K562 (cell line): ENCODE measurements around the gene TBX6. TPM values are rescaled to one million over a fixed set of nuclear protein-coding genes. Genes with fewer than 3 reads are reported as not detected.

ENCODE experiments used
- ZFP36 ChIP-seq: fragments of 150-350 bp; IDR thresholded peaks from 2 replicates; pipeline ENCODE4 v1.6.1; 2018; ENCODE audit warnings: low read length, low read depth; ENCODE audit not compliant: partially characterized antibody
- ZNF444 ChIP-seq: fragments of 250-450 bp; sonication (Bioruptor Pico); IDR thresholded peaks from 2 replicates; pipeline ENCODE4 v1.4.0; 2020; ENCODE audit warnings: mild to moderate bottlenecking, moderate library complexity
- polyA plus RNA-seq, 8 experiments: library from polyadenylated mRNA; depleted of rRNA in 4 of 8; stranded (reverse) in 5 of 8; unstranded in 3 of 8; fragments of >200 nt; fragmentation: Nextera tagmentation in 2 of 8; fragmentation: Illumina TruSeq in 1 of 8; extraction: Ambion mirVana in 2 of 8; extraction: Trizol in 1 of 8; gene quantifications; 2 replicates each; pipeline versions ENCODE4 v1.2.1 to v1.2.3, GENCODE V29; 2011 to 2014; ENCODE audit warnings: inconsistent platforms in 1 of 8, missing spikeins in 1 of 8
- total RNA-seq, 7 experiments: library from RNA; depleted of rRNA in 6 of 7; stranded (reverse); fragments of >200 nt in 6 of 7; fragmentation: Illumina TruSeq in 2 of 7; extraction: Trizol in 2 of 7; gene quantifications; 2 replicates each; pipeline versions ENCODE4 v1.2.1 to v1.2.3, GENCODE V29; 2011 to 2021; ENCODE audit warnings: low replicate concordance in 1 of 7
- TF ChIP-seq, protein P1 (sequence below): fragments of 450-650 bp; IDR thresholded peaks from 2 replicates; pipeline ENCODE4 v1.6.1; 2016; ENCODE audit warnings: low read depth
- TF ChIP-seq, protein P2 (sequence below), 2 experiments: fragments of 450-650 bp in 1 of 2; sonication (generic) in 1 of 2; formaldehyde crosslinking; conservative IDR thresholded peaks; 2 replicates each; pipeline versions ENCODE4 v1.4.0 to v1.8.1; 2020 to 2022; ENCODE audit warnings: mild to moderate bottlenecking in 1 of 2, missing genetic modification reagents in 1 of 2
- TF ChIP-seq, protein P3 (sequence below): fragments of 450-650 bp; IDR thresholded peaks from 2 replicates; pipeline ENCODE4 v1.6.1; 2017; ENCODE audit warnings: antibody characterized with exemption

Gene TBX6
- total and polyA plus RNA-seq, 9 of the 15 experiments (the other 6 are each of a cell fraction or from before 2014, with no cell fraction given), result 0.07 to 0.58 (median 0.11) TPM; not detected in 2

DNA sequence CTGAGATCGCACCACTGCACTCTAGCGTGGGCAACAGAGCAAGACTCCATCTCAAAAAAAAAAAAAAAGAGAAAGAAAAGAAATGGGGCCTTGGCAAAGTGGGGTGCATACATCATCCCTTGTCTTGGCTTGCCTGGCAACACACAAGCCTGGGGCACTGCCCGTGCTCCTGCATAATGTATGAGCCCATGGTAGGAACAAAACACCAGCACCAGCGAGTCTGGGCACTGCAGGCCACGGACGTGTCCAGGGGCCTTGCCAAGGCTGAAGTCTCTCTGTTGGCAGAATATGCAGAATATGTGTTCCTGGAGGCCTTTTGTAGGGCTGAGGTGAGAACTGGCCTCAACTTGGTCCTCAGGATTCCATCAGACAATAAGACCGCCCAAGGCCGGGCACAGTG, 41.9 kb downstream of the TBX6 start (continued):
- TF ChIP-seq, protein P1, sequence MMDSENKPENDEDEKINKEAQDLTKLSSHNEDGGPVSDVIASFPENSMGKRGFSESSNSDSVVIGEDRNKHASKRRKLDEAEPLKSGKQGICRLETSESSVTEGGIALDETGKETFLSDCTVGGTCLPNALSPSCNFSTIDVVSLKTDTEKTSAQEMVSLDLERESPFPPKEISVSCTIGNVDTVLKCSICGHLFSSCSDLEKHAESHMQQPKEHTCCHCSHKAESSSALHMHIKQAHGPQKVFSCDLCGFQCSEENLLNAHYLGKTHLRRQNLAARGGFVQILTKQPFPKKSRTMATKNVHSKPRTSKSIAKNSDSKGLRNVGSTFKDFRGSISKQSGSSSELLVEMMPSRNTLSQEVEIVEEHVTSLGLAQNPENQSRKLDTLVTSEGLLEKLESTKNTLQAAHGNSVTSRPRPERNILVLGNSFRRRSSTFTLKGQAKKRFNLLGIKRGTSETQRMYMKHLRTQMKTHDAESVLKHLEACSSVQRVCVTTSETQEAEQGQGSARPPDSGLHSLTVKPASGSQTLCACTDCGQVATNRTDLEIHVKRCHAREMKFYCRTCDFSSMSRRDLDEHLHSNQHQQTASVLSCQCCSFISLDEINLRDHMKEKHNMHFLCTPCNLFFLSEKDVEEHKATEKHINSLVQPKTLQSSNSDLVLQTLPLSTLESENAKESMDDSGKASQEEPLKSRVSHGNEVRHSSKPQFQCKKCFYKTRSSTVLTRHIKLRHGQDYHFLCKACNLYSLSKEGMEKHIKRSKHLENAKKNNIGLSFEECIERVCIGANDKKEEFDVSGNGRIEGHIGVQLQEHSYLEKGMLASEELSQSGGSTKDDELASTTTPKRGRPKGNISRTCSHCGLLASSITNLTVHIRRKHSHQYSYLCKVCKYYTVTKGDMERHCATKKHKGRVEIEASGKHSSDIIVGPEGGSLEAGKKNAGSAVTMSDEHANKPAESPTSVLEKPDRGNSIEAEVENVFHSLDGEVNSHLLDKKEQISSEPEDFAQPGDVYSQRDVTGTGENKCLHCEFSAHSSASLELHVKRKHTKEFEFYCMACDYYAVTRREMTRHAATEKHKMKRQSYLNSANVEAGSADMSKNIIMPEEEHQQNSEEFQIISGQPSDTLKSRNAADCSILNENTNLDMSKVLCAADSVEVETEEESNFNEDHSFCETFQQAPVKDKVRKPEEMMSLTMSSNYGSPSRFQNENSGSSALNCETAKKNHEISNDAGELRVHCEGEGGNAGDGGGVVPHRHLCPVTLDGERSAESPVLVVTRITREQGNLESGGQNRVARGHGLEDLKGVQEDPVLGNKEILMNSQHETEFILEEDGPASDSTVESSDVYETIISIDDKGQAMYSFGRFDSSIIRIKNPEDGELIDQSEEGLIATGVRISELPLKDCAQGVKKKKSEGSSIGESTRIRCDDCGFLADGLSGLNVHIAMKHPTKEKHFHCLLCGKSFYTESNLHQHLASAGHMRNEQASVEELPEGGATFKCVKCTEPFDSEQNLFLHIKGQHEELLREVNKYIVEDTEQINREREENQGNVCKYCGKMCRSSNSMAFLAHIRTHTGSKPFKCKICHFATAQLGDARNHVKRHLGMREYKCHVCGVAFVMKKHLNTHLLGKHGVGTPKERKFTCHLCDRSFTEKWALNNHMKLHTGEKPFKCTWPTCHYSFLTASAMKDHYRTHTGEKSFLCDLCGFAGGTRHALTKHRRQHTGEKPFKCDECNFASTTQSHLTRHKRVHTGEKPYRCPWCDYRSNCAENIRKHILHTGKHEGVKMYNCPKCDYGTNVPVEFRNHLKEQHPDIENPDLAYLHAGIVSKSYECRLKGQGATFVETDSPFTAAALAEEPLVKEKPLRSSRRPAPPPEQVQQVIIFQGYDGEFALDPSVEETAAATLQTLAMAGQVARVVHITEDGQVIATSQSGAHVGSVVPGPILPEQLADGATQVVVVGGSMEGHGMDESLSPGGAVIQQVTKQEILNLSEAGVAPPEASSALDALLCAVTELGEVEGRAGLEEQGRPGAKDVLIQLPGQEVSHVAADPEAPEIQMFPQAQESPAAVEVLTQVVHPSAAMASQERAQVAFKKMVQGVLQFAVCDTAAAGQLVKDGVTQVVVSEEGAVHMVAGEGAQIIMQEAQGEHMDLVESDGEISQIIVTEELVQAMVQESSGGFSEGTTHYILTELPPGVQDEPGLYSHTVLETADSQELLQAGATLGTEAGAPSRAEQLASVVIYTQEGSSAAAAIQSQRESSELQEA, result no peak
- TF ChIP-seq ZNF444 (no peak), ZFP36 (no peak)
- TF ChIP-seq, protein P2, sequence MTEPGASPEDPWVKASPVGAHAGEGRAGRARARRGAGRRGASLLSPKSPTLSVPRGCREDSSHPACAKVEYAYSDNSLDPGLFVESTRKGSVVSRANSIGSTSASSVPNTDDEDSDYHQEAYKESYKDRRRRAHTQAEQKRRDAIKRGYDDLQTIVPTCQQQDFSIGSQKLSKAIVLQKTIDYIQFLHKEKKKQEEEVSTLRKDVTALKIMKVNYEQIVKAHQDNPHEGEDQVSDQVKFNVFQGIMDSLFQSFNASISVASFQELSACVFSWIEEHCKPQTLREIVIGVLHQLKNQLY (CRISPR knock-in tag; conservative IDR thresholded peaks at IDR 0.05), result no peak
- TF ChIP-seq, protein P3, sequence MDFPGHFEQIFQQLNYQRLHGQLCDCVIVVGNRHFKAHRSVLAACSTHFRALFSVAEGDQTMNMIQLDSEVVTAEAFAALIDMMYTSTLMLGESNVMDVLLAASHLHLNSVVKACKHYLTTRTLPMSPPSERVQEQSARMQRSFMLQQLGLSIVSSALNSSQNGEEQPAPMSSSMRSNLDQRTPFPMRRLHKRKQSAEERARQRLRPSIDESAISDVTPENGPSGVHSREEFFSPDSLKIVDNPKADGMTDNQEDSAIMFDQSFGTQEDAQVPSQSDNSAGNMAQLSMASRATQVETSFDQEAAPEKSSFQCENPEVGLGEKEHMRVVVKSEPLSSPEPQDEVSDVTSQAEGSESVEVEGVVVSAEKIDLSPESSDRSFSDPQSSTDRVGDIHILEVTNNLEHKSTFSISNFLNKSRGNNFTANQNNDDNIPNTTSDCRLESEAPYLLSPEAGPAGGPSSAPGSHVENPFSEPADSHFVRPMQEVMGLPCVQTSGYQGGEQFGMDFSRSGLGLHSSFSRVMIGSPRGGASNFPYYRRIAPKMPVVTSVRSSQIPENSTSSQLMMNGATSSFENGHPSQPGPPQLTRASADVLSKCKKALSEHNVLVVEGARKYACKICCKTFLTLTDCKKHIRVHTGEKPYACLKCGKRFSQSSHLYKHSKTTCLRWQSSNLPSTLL, result no peak
